ENCODE results near the gene SERTAD2. TPM values are rescaled to one million over a fixed set of nuclear protein-coding genes. Genes with fewer than 3 reads are reported as not detected.

SERTAD2 gene
- polyA plus RNA-seq, 6 donors from 2014 or later: 7.9 to 21.8 (median 13.2) TPM

DNA sequence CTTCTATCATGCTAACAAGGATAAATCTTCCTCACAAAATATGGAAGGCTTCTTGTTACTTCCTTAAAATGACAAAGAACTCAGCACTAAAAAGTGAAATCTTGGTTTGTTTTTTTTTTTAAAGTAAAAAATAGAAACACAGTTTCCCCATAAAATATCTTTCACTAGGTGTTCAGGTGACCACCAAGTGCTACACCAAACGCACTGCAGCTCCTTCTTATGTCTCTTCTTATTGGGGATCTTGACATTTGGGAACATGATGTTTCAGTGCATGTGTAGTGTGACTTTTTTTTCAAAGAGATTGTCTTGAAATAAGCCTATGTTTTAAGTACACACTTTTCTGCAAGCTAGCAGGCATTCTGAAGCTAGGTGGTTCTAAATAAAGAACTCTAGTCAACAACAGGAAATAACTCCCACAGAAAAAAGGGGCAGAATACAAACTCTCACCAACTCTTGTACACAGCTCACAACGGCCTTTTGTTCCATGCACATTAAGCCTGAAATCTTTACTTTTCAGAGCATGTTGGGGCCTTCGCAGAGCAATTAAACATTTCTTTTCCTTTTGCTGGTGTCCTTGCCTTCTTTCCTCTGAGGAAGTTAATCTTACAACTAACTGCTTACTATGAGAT, 13.2 kb upstream of the SERTAD2 start:
- H3K36me3 Mint-ChIP-seq: peaks cover 0 to 5% of the 10 kb centered on the region in 2 donors
- H3K4me1 Mint-ChIP-seq: peaks cover 35 to 37% (median 35%) of the 10 kb centered on the region in 3 donors
- ATAC-seq (ENCODE audit: low read depth in 2 of 2): peak; percentile 45
- no peak for DNase-seq
- H3K4me3 Mint-ChIP-seq: peak overlapping the region; percentile 23 to 81 (median 66)
- H3K27ac Mint-ChIP-seq: peak overlapping the region in 5 of 6 donors; percentile 44 to 97 (median 93)
- no peaks in the 10 kb centered on the region for H3K9me3 Mint-ChIP-seq
- no peaks in the 10 kb centered on the region for H3K27me3 Mint-ChIP-seq

DNA sequence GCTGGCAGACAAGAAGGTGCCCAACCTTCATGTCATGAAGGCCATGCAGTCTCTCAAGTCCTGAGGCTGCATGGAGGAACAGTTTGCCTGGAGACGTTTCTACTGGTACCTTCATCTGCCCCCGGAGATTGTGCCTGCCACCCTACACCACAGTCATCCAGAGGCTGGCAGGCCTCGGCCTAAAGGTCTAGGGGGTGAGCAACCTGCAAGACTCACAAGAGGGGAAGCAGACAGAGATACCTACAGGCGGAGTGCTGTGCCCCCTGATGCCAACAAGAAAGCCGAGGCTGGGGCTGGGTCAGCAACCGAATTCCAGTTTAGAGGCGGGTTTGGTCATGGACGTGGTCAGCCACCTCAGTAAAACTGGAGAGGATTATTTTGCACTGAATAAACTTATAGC, 12.0 kb upstream of the SERTAD2 start:
- Mint-ChIP-seq H3K4me3 (peak overlapping the region in 2 of 8 donors; percentile 15 to 47), H3K9me3 (no peaks in the 10 kb centered on the region), H3K36me3 (peaks cover 0 to 5% of the 10 kb centered on the region in 2 donors), H3K4me1 (peaks cover 34 to 43% (median 43%) of the 10 kb centered on the region in 3 donors), H3K27ac (peak overlapping the region in 5 of 6 donors; percentile 51 to 87 (median 76)), H3K27me3 (no peaks in the 10 kb centered on the region)
- DNase-seq: no peak
- no peak for ATAC-seq (ENCODE audit: low read depth in 2 of 2)

DNA sequence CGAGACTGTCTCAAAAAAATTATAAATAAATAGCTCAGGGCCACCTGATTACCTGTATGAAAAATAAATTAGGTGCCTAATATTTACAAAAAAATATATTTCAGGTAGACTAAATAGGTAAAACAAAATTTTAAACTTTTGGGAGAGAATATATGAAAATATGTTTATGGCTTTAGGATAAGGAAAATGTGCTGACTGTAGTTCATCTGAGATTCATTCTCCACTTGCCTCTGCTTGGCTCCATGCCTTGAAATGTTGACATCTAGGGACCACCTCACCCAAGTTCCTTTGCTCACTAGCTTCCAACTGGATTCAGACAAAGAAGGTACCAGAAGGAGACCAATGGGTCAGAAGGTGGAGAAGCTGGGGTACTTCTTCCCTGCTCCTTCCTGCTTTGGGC, 9.7 kb upstream of the SERTAD2 start:
- Mint-ChIP-seq H3K27ac (peak overlapping the region in 5 of 6 donors; percentile 1 to 85 (median 42)), H3K4me3 (peak overlapping the region in 3 of 8 donors; percentile 9 to 77 (median 47)), H3K4me1 (peaks cover 45 to 65% (median 63%) of the 10 kb centered on the region in 3 donors)

DNA sequence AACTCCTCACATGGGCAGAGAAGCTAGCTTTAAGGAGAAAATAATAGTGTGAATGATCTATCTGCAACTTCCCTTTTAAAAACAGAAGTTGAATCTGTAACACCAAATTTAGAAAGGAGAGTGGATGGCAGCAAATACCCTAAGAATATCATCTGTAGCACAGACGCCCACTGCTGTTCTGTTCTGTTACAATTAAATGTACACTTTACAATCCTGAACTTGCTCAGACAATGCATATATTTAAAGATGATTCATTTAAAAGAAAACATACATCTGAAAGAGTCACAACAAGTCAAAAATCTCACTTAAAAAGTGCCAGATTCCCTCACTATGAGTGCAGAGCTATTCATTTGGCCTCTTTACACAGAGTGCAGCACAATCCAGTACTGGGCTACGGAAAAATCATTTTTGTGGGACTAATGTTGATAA, 8.0 kb upstream of the SERTAD2 start:
- peak overlapping the region; percentile 51 to 89 (median 66) for H3K27ac Mint-ChIP-seq
- no peaks in the 10 kb centered on the region for H3K27me3 Mint-ChIP-seq
- peaks cover 0 to 2% (median 0%) of the 10 kb centered on the region in 7 donors for H3K9me3 Mint-ChIP-seq
- H3K36me3 Mint-ChIP-seq: peaks cover 0 to 5% of the 10 kb centered on the region in 2 donors
- peak overlapping the region; percentile 7 to 79 (median 72) for H3K4me3 Mint-ChIP-seq
- peak; percentile 22 to 43 for ATAC-seq (ENCODE audit: low read depth in 2 of 2)
- peaks cover 47 to 81% (median 79%) of the 10 kb centered on the region in 3 donors for H3K4me1 Mint-ChIP-seq
- peak; percentile 53 for DNase-seq

More for the DNA sequence above, 9.7 kb upstream of the SERTAD2 start:
- peaks cover 0 to 5% of the 10 kb centered on the region in 2 donors for H3K36me3 Mint-ChIP-seq
- H3K9me3 Mint-ChIP-seq: peaks cover 0 to 2% (median 0%) of the 10 kb centered on the region in 7 donors
- DNase-seq (no peak), ATAC-seq (ENCODE audit: low read depth in 2 of 2) (no peak)
- H3K27me3 Mint-ChIP-seq: no peaks in the 10 kb centered on the region

DNA sequence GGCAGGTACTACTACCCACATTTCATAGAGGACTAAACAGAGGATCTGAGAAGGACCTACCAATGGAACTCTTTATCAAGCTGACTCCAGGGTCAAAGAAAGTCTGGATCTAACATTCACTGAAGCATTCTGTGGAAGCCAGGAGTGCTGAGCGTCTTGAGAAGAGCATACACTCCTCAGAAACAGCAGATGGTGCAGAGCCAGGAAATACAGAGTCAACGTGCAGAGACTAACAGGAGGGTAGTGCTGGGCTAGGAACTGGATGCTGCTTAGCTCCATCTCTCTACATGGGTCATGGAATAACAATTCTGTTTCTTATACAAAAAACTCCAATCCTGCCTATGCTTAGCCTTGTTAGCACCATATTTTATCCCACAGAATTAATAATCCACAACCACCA, 5.5 kb upstream of the SERTAD2 start:
- Mint-ChIP-seq H3K36me3 (peaks cover 0 to 5% of the 10 kb centered on the region in 2 donors), H3K9me3 (peaks cover 0 to 2% (median 0%) of the 10 kb centered on the region in 7 donors), H3K4me1 (peaks cover 55 to 92% (median 89%) of the 10 kb centered on the region in 3 donors), H3K4me3 (peak overlapping the region; percentile 58 to 91 (median 80)), H3K27ac (peak overlapping the region; percentile 85 to 100 (median 99)), H3K27me3 (no peaks in the 10 kb centered on the region)
- ATAC-seq (ENCODE audit: low read depth in 2 of 2): no peak
- no peak for DNase-seq

DNA sequence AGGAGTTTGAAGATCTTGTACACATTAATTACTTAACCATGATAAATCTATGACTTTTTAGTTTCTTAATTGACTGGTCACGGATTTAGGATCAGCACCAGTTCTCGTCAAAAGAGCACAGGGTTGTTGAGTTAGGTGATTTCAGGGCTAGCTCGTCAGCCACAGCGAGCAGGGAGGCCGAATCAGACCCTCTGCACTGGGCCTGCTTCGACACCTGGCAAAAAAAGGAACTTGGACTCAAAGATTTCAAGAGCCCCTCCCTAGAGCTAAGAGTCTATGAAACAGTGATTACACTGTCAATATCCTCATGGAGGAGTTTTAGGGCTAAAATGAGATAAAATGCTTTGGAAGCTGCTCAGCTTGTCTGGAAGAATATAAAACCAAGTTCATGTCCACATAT, 4.6 kb upstream of the SERTAD2 start:
- H3K4me3 Mint-ChIP-seq: peak overlapping the region; percentile 64 to 91 (median 80)
- H3K27ac Mint-ChIP-seq: peak overlapping the region; percentile 85 to 100 (median 99)
- no peaks in the 10 kb centered on the region for H3K27me3 Mint-ChIP-seq
- peak; percentile 50 to 56 for ATAC-seq (ENCODE audit: low read depth in 2 of 2)
- peaks cover 0 to 2% (median 0%) of the 10 kb centered on the region in 7 donors for H3K9me3 Mint-ChIP-seq
- peak; percentile 85 for DNase-seq
- no peaks in the 10 kb centered on the region for H3K36me3 Mint-ChIP-seq
- peaks cover 51 to 84% (median 80%) of the 10 kb centered on the region in 3 donors for H3K4me1 Mint-ChIP-seq

DNA sequence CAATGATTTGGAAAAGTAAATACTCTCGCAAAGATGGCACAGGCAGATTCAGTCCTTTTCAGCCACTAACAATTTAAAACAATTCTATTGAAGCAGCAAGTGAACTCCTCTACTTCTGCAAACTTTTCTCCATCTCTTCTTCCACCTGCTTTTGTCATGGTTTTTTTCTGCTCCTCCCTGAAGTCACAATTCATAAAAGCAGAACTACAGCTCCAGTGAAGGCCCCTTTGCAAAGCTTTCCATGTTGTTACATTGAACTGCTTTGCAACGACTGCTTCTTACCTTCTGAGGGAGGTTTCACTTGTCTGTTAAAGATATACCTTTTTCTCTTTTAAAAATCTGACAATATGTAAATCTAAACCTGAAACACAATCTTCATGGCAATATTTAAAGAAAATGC, 3.7 kb upstream of the SERTAD2 start:
- Mint-ChIP-seq H3K27me3 (no peaks in the 10 kb centered on the region), H3K9me3 (peaks cover 0 to 2% (median 0%) of the 10 kb centered on the region in 7 donors), H3K4me1 (peaks cover 53 to 80% (median 79%) of the 10 kb centered on the region in 3 donors), H3K27ac (peak overlapping the region; percentile 85 to 100 (median 99)), H3K36me3 (no peaks in the 10 kb centered on the region), H3K4me3 (peak overlapping the region; percentile 64 to 91 (median 80))
- ATAC-seq (ENCODE audit: low read depth in 2 of 2): peak; percentile 9 to 17
- DNase-seq: peak; percentile 73

DNA sequence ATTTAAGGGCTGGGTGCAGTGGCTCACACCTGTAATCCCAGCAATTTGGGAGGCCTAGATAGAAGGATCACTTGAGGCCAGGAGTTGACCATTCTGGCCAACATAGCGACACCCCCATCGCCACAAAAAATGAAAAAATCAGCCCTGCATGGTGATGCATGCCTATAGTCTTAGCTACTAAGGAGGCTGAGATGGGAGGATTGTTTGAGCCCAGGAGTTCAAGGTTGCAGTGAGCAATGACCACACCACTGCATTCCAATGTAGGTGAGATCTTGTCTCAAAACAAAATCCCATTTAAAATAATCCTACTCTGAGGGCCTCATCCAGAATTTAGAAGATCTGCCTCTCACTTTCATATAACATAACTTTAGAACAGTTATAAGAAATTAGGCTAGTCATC, 2.7 kb upstream of the SERTAD2 start:
- DNase-seq: no peak
- Mint-ChIP-seq H3K27ac (peak overlapping the region in 5 of 6 donors; percentile 93 to 100 (median 99)), H3K4me3 (peak overlapping the region; percentile 24 to 91 (median 74)), H3K9me3 (peaks cover 0 to 2% (median 0%) of the 10 kb centered on the region in 7 donors), H3K27me3 (no peaks in the 10 kb centered on the region), H3K4me1 (peaks cover 50 to 81% (median 81%) of the 10 kb centered on the region in 3 donors), H3K36me3 (no peaks in the 10 kb centered on the region)
- ATAC-seq (ENCODE audit: low read depth in 2 of 2): no peak

DNA sequence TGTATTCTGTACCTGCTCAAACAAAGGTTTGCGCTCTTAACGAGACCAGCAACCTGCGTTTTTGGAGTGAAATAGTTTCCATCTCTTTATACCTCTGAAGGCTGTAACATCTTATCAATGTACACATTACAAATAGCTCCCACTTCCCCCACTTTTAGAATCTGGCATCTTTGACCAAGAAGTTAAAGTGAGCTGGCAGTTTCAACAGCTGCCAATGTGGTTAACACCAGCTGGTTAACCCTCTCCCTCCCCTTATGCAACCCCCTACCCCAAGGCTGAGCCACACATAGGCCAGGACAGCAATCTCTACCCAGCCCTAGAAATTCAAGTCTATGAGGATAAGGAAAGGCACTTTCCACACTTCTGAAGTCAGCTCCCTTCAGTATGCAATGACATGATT, 2.2 kb upstream of the SERTAD2 start:
- Mint-ChIP-seq H3K27me3 (no peaks in the 10 kb centered on the region), H3K9me3 (peaks cover 0 to 2% (median 0%) of the 10 kb centered on the region in 7 donors), H3K27ac (peak overlapping the region; percentile 94 to 99 (median 98)), H3K4me3 (peak overlapping the region; percentile 84 to 96 (median 92)), H3K4me1 (peaks cover 50 to 82% (median 78%) of the 10 kb centered on the region in 3 donors), H3K36me3 (no peaks in the 10 kb centered on the region)
- DNase-seq (no peak), ATAC-seq (ENCODE audit: low read depth in 2 of 2) (no peak)

DNA sequence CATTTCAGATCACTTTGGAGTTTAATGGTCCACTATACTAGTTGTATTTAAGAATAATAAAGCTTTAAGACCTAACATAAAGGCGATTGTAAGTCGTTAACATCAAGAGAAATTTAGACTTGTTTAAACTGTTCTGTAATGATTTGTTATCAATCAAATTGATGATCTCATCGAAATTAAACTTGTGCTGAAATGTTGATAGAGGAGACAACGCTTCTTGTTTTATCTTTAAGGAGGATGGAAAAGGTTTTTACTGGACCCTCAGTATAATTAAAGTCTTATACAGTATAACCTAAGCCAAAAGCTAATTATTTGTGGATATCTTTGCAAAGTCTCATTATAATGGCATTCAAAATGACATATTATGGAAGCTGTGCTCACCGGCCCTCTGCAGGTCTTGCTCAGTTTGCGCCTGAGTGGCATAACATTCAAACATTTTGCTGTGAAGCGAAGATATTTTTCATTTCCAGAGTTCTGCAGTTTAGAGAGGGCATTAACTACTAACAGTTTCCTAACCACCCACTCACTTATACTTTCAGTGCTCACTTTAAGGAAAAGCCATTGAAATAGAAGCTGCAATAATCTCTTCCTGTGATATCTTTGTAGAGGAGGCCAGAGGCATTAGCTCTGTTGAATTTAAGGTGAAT, 1.4 kb upstream of the SERTAD2 start:
- no peak for ATAC-seq (ENCODE audit: low read depth in 2 of 2)
- Mint-ChIP-seq H3K9me3 (peaks cover 0 to 2% (median 0%) of the 10 kb centered on the region in 7 donors), H3K27ac (peak overlapping the region; percentile 96 to 99 (median 98)), H3K4me1 (peaks cover 50 to 82% (median 74%) of the 10 kb centered on the region in 3 donors), H3K36me3 (no peaks in the 10 kb centered on the region), H3K4me3 (peak overlapping the region; percentile 84 to 96 (median 92)), H3K27me3 (no peaks in the 10 kb centered on the region)
- DNase-seq: no peak

DNA sequence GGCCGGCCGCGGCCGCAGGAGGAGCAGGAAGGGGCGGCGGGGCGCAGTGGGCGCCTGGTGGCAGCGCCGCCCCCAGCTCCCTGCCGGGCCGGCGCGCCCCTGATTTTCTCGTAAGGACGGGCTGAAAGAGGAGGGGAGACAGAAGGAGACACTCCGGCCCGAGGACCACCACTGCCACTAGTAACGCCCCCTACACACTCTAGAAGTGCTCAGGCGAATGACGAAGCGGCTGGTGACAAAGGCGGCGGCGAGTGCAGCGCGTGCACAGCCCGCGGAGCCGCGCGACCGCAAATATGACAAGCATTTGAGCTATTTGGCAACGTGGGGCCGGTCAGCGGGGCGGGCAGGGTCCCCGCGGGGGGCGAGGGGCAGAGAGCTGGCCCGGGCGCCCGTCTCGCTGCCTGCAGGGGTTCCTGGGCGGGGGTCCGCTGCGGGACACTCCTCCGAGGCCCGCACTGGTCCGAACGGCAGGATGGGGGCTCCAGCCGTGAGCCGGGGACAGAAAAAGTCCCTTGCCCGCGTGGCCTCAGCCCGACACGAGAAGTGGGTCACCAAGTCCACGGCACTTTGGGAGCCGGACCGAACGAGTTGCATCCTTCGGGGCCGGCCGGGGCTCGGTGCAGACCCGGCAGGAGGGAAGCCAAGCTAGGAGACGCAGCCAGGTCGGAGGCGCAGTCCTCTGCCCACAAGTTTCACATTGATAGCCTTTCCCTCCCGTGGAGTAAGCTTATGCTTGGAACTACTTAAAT, 524 bp upstream of the SERTAD2 start:
- Mint-ChIP-seq H3K9me3 (peaks cover 0 to 2% (median 0%) of the 10 kb centered on the region in 7 donors), H3K4me3 (peak overlapping the region; percentile 84 to 96 (median 92)), H3K27me3 (no peaks in the 10 kb centered on the region), H3K36me3 (no peaks in the 10 kb centered on the region), H3K4me1 (peaks cover 48 to 81% (median 71%) of the 10 kb centered on the region in 3 donors), H3K27ac (peak overlapping the region; percentile 96 to 99 (median 98))
- ATAC-seq (ENCODE audit: low read depth in 2 of 2) (peak; percentile 49 to 54), DNase-seq (peak; percentile 80)

DNA sequence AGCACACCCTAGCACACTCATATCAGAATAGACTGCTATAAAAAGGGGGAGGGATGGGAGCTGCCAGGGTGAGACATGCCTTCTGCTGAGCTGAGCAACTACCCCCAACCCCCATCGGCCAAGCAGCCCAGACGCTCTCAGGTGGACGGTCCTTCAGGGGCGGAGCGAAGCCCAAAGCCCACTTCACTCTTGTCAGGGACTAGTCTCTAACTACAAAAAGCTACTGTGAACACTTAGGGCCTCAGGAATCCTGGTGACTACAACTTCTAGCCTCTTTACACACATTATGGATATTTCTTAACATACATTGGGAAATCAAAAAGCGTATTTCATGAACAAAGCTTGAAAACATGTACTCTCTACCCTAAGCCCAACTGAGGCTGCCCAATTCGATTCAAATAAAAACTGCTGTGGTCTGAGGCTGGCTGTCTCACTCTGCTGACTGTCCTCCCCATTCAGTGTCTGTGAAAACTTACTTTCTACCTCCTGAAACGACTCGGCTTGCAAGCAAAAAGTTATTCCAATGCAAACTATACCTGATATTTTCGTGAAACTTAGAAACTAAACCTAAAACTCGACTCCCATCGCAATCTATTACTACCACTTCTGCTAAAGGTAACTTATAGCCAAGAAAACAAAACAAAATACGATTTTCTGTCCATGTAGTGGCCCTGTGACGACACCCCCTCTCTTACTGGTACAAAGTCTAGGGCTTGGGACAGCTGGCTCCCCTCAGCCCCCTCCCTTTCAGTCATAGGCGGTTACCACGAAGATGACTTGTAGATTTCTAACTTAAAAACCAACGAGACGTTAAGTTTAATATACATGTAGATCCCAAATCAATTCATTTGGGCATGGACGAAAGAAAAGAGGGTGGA, 1.2 kb downstream of the SERTAD2 start:
- Mint-ChIP-seq H3K9me3 (no peaks in the 10 kb centered on the region), H3K4me3 (peak overlapping the region; percentile 84 to 98 (median 93)), H3K27me3 (no peaks in the 10 kb centered on the region), H3K36me3 (no peaks in the 10 kb centered on the region), H3K4me1 (peaks cover 51 to 81% (median 71%) of the 10 kb centered on the region in 3 donors), H3K27ac (peak overlapping the region; percentile 95 to 99 (median 98))
- ATAC-seq (ENCODE audit: low read depth in 2 of 2) (no peak), DNase-seq (peak; percentile 35)

Measured in naive B cell (primary cell).